Transverse colon (tissue), 4 donors: ENCODE data around the gene C22orf23. TPM values are rescaled to one million over a fixed set of nuclear protein-coding genes. Genes with fewer than 3 reads are reported as not detected.
"Not testable (repeated sequence)": the region's sequence is repeated elsewhere in the genome, so short reads cannot be mapped to it uniquely, and the experiment has no call there.

Source experiments
- DNase-seq: peaks from one replicate; pipeline ENCODE4 v3.0.0-alpha.2; 2019
- H3K27ac ChIP-seq, 4 donors: fragments of 200-600 bp; sonication (generic); 2 replicates each; pipeline ENCODE4 v1.5.1; 2016 to 2018; ENCODE audit warnings: inconsistent platforms in 4 of 4
- H3K27me3 ChIP-seq: fragments of 200-600 bp; sonication (generic); 2 replicates; pipeline ENCODE4 v1.5.1; 2017; ENCODE audit warnings: inconsistent platforms
- H3K36me3 ChIP-seq, 4 donors: fragments of 200-600 bp; sonication (generic); 2 replicates each; pipeline ENCODE4 v1.5.1; 2017 to 2019; ENCODE audit warnings: inconsistent platforms in 4 of 4
- H3K4me1 ChIP-seq, 4 donors: fragments of 200-600 bp; sonication (generic); 2 replicates each; pipeline ENCODE4 v1.5.1; 2017 to 2020; ENCODE audit warnings: inconsistent platforms in 4 of 4
- H3K4me3 ChIP-seq, 4 donors: fragments of 200-600 bp; sonication (generic); 1 replicate in 1 of 4; 2 replicates in 3 of 4; pipeline versions ENCODE4 v1.5.1 to v1.6.1; 2017 to 2019; ENCODE audit warnings: inconsistent platforms in 4 of 4
- H3K9me3 ChIP-seq, 2 donors: fragments of 200-600 bp; sonication (generic); 2 replicates each; pipeline ENCODE4 v1.5.1; 2017 to 2019; ENCODE audit warnings: inconsistent platforms in 2 of 2
- CTCF ChIP-seq, 5 experiments: fragments of 200-600 bp in 3 of 5; fragments of 450-650 bp in 2 of 5; sonication (generic) in 3 of 5; IDR thresholded peaks; 1 replicate in 2 of 5; 2 replicates in 3 of 5; pipeline ENCODE4 v1.5.1; 2016 to 2017; ENCODE audit warnings: antibody characterized with exemption in 5 of 5, inconsistent platforms in 3 of 5, mild to moderate bottlenecking in 2 of 5, moderate library complexity in 1 of 5
- EP300 ChIP-seq: sonication (generic); formaldehyde crosslinking; IDR thresholded peaks from one replicate; pipeline ENCODE4 v1.6.1; 2017; ENCODE audit warnings: antibody characterized with exemption, low read depth
- POLR2A ChIP-seq: fragments of 450-650 bp; IDR thresholded peaks from one replicate; pipeline ENCODE4 v1.6.1; 2016; ENCODE audit warnings: antibody characterized with exemption, mild to moderate bottlenecking, moderate library complexity
- POLR2AphosphoS5 ChIP-seq, 3 donors: sonication (generic); formaldehyde crosslinking; IDR thresholded peaks; one replicate each; pipeline ENCODE4 v1.6.1; 2016; ENCODE audit warnings: antibody characterized with exemption in 3 of 3
- WGBS, 2 donors: methylation state at CpG; one replicate each; pipeline ENCODE4 v1.1.5; 2018; ENCODE audit warnings: low coverage in 1 of 2; 5-methylcytosine and 5-hydroxymethylcytosine counted together
- in situ Hi-C, 4 donors: fragments of 200-750 bp; cut with MboI; loops; one replicate each; pipeline versions ENCODE4 v1.15.0 to v1.15.1; 2017; ENCODE audit warnings: low sequenced_read_pairs in 3 of 4, low pct_ligation_motif_present in 1 of 4, low pct_unique_long_range_greater_than_20kb in 1 of 4
- intact Hi-C: fragments of 100-400 bp; cut with DNase I; formaldehyde crosslinking; loops from one replicate; pipeline ENCODE4 v1.15.1; 2023; ENCODE audit warnings: low total_unique reads
- total RNA-seq, 4 donors: library from RNA; depleted of rRNA; stranded (reverse); fragments of >200 nt; gene quantifications; one replicate each; pipeline ENCODE4 v1.1.0, GENCODE V29; 2016

Gene C22orf23
- total RNA-seq, 4 donors from 2014 or later: not detected

- no peak for DNase-seq
- Histone ChIP-seq H3K27me3 (peaks cover 10% of the 10 kb centered on the region), H3K4me1 (peaks cover 18 to 22% (median 20%) of the 10 kb centered on the region in 4 donors), H3K4me3 (peak overlapping the region in 2 of 4 donors; percentile 94 to 95), H3K27ac (no peak overlapping the region), H3K36me3 (peaks cover 0 to 30% (median 8%) of the 10 kb centered on the region in 4 donors), H3K9me3 (no peaks in the 10 kb centered on the region)
- 62 to 71% methylated on average over 4 of the region's 4 CpGs for WGBS, 2 donors
- in situ Hi-C loops (loop anchor here in 1 of 4 donors (25.0 kb wide), 1 partner anchor 142 kb away; the partner anchor contains the start of genes GALR3 and GCAT), intact Hi-C loops (loop anchor here (5.0 kb wide), 1 partner anchor 107 kb away; the partner anchor contains the start of gene EIF3L)
- TF ChIP-seq POLR2A (no peak), POLR2AphosphoS5 (IDR thresholded peaks at IDR 0.05) (no peak), CTCF (IDR thresholded peaks at IDR 0.05) (no peak), EP300 (no peak)
Measured at GRCh38 chr22:37954686-37955085, 1.3 kb upstream of the C22orf23 start.

- peaks cover 18 to 22% (median 20%) of the 10 kb centered on the region in 4 donors for H3K4me1 ChIP-seq
- WGBS, 2 donors: 3% methylated on average over 13 of the region's 13 CpGs; no CpG with 5 or more reads in 1 of the 2 donors
- TF ChIP-seq CTCF (IDR thresholded peaks at IDR 0.05) (no peak), POLR2A (no peak), POLR2AphosphoS5 (IDR thresholded peaks at IDR 0.05) (no peak), EP300 (no peak)
- DNase-seq: no peak
- intact Hi-C loops (loop anchor here (5.0 kb wide), 1 partner anchor 106 kb away; the partner anchor contains the start of gene EIF3L), in situ Hi-C loops (loop anchor here in 1 of 4 donors (25.0 kb wide), 1 partner anchor 141 kb away; the partner anchor contains the start of genes GALR3 and GCAT)
- H3K36me3 ChIP-seq: peaks cover 0 to 14% (median 6%) of the 10 kb centered on the region in 4 donors
- peak overlapping the region; percentile 41 to 95 (median 92) for H3K4me3 ChIP-seq
- H3K27ac ChIP-seq: peak overlapping the region; percentile 72 to 88 (median 84)
- peaks cover 10% of the 10 kb centered on the region for H3K27me3 ChIP-seq
- H3K9me3 ChIP-seq: no peaks in the 10 kb centered on the region
Measured at GRCh38 chr22:37953062-37953436, 352 bp downstream of the C22orf23 start.

- Histone ChIP-seq H3K27ac (peak overlapping the region in 2 of 4 donors; percentile 72 to 88), H3K36me3 (peaks cover 0 to 10% (median 4%) of the 10 kb centered on the region in 4 donors), H3K4me3 (peak overlapping the region; percentile 41 to 95 (median 92)), H3K4me1 (peaks cover 18 to 22% (median 20%) of the 10 kb centered on the region in 4 donors)
- 17% methylated on average over 17 of the region's 20 CpGs; no CpG with 5 or more reads in 1 of the 2 donors for WGBS, 2 donors
- intact Hi-C loops (loop anchor here (5.0 kb wide), 1 partner anchor 105 kb away; the partner anchor contains the start of gene EIF3L), in situ Hi-C loops (loop anchor here in 1 of 4 donors (25.0 kb wide), 1 partner anchor 140 kb away; the partner anchor contains the start of genes GALR3 and GCAT)
- not testable (repeated sequence) for H3K9me3 ChIP-seq, DNase-seq, H3K27me3 ChIP-seq
Measured at GRCh38 chr22:37952629-37953028, 772 bp downstream of the C22orf23 start.

- intact Hi-C loops (loop anchor here (5.0 kb wide), 1 partner anchor 104 kb away; the partner anchor contains the start of gene EIF3L), in situ Hi-C loops (loop anchor here in 1 of 4 donors (25.0 kb wide), 1 partner anchor 139 kb away; the partner anchor contains the start of genes GALR3 and GCAT)
- no peak for DNase-seq
- Histone ChIP-seq H3K36me3 (no peaks in the 10 kb centered on the region), H3K4me1 (peaks cover 18 to 22% (median 20%) of the 10 kb centered on the region in 4 donors), H3K4me3 (no peak overlapping the region), H3K9me3 (no peaks in the 10 kb centered on the region), H3K27me3 (peaks cover 10% of the 10 kb centered on the region), H3K27ac (no peak overlapping the region)
- TF ChIP-seq CTCF (IDR thresholded peaks at IDR 0.05): no peak
- no peak for TF ChIP-seq EP300
- no peak for TF ChIP-seq POLR2AphosphoS5 (IDR thresholded peaks at IDR 0.05)
- no peak for TF ChIP-seq POLR2A
- WGBS, 2 donors: 65% methylated on average over 6 to 8 of the region's 8 CpGs
Measured at GRCh38 chr22:37951305-37951704, 2.1 kb downstream of the C22orf23 start.

GRCh38 chr22:37947142-37947795 is 6.1 kb downstream of the C22orf23 start:
- H3K4me3 ChIP-seq, DNase-seq, H3K27me3 ChIP-seq, in situ Hi-C loops, H3K4me1 ChIP-seq, H3K27ac ChIP-seq, H3K36me3 ChIP-seq, intact Hi-C loops, H3K9me3 ChIP-seq: not testable (repeated sequence)
- WGBS, 2 donors: 85 to 86% methylated on average over 7 to 14 of the region's 14 CpGs

- H3K36me3 ChIP-seq: peaks cover 0 to 16% (median 9%) of the 10 kb centered on the region in 4 donors
- WGBS, 2 donors: 73 to 92% methylated on average over 6 to 11 of the region's 11 CpGs
- in situ Hi-C loops, H3K4me1 ChIP-seq, DNase-seq, H3K9me3 ChIP-seq, H3K4me3 ChIP-seq, H3K27me3 ChIP-seq, H3K27ac ChIP-seq: not testable (repeated sequence)
- intact Hi-C loops: loop anchor here (5.0 kb wide), 1 partner anchor 47 kb away; no protein-coding TSS in a partner anchor
Measured at GRCh38 chr22:37944423-37944822, 9.0 kb downstream of the C22orf23 start.
